Hematopoietic multipotent progenitor cell treated with erythropoietin and hydrocortisone succinate and interleukin-3 and kit ligand, for 17 days (in vitro differentiated cells): ENCODE results near the gene PPP1R12C.
"Not testable (repeated sequence)": the region's sequence is repeated elsewhere in the genome, so short reads cannot be mapped to it uniquely, and the experiment has no call there.

Experiments used
- DNase-seq: peaks from one replicate; pipeline ENCODE4 v3.0.0-alpha.2; 2015; ENCODE audit warnings: low spot score

Gene PPP1R12C

DNA sequence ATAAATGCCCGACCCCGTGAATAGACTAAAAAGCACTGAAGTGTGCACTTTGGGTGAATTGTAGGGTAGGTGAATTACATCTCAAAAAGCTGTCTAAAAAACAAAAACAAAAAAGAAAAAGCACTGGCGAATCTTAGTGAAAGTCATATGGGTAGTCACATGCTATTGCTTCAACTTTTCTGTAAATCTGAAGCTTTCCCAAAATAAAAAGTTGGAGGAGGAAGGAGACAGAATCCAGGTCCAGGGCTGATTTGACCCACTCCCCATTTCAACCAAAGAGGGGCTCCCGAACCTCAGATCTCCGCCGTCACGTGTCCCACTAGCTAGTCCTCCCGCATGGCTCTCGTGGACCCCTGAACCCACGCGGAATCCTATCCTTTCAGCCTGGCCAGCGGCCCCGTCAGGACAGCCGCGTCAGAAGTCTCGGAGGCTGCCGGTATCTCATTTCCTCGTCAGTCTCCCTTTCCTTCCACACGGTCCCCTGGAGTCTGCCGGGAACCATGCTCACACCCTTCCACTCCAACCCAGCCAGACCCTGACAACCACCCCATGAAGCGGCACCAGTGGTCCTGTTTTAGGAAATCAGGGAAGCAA, 6.1 kb downstream of the PPP1R12C start:
- no peak for DNase-seq

DNA sequence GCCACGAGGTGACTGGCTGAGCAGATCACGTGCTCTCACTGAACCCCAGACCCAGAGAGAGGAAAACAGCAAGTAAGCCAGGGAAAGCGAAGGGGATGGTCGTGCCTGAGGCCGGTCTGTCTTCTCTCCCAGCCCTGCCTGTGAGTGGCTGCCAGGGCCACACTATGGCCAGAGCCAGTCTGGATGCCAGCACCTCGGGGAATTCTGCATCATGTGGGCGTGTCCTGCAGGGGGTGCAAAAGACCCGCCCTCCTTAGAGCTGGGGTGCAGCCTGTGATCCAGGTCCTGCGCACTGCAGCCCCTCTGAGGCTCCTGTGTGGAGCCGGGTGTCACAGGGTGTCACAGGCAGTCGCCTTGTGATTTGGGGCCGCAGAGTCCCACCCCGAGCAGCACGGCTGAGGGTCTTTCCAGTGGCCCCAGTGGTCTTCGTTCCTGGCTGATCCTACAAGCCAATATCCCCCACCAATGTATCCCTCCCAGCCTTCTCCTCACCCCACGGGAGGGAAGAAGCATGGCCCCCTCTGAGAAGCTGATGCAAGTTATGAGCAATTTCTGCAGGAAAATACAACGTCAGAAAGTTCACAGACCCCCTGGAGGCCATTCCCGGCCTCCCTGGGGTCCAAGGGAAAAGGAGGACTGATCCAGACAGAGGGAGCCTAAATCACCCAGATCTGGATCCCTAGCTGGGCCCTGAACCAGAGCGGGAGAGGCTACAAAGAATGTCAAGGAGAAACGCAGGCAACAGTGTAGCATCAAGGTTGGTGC, 7.7 kb downstream of the PPP1R12C start:
- no peak for DNase-seq

GRCh38 chr19:55107252-55107651, 10.2 kb downstream of the PPP1R12C start:
- not testable (repeated sequence) for DNase-seq

GRCh38 chr19:55106591-55106990, 10.8 kb downstream of the PPP1R12C start:
- no peak for DNase-seq

DNA sequence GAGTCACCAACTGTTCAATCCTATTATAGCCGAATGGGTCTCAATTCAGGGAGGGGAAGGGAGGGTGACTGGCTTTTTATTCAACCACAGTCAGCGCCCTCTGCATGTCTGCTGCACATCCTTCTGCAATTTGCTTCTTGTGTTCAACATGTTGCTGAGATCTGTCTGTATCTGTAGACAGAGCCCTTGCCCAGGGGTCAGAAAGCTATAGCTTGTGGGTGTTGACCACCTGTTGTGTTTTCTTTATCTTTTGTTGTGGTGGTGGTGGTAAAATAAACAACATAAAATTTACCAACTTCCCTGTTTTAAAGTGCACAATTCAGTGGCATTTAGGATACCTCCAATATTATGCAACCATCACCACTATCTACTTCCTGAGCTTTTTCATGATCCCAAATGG, 12.2 kb downstream of the PPP1R12C start:
- no peak for DNase-seq

DNA sequence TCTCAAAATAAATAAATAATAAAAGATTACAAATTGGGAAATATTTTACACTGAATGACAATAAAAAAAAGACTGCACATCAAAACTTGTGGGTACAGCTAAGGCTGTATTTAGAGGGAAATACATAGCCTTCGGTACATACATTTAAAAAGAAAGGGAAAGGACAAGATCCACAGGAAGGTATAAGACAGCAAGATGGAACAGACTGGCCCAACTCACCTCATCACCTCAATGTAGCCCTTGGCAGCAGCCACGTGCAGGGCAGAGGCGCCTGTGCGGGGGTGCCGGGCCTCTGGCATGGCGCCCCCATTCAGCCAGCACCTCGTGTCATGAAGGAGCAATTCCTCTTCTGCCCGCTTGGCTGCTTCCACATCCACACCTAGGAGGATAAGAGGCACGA, 14.2 kb downstream of the PPP1R12C start:
- DNase-seq: no peak

- DNase-seq: no peak
Measured at GRCh38 chr19:55101261-55101660, 16.2 kb downstream of the PPP1R12C start.

GRCh38 chr19:55099557-55100506, 17.6 kb downstream of the PPP1R12C start:
- DNase-seq: no peak

DNA sequence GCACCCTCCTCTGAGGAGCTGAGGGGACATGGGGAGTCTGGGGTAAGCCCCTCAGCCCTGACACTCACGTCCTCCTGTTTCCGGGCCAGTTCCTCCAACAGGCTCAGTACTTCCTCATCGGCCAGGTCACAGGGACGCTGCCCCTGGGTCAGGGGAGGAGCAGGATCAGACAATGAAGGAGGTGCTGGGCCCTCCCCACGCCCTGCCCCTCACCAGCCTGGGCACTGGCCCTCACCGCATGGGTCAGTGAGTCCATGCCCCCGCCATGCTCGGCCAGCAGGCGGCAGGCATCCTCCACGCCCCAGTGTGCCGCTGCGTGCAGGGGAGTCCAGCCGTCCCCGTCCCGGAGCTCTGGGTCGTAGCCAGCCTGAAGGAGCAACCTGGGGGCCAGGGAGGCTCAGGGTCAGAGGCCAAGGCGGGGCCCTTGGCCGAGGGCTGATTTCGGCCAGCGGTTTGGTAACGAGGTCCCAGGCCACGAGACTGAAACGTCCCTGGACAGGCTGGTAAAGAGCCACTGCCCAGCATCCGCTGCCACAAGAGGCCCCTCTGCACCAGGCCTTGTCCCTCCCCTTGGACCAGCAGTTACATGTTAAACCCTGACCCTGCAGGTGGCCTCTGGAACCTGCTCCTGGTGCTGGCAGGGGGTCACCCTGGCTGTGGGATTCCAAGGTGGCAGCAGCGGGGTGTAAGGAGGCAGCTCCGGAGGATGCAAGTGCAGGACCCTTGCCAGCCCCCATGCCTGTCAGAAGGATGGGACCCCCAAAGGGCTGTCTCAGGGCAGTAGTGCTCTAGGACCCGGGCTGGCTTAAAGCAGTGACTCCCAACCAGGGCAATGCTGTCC, 18.5 kb downstream of the PPP1R12C start:
- DNase-seq: no peak

GRCh38 chr19:55097864-55098715, 19.3 kb downstream of the PPP1R12C start:
- no peak for DNase-seq

DNA sequence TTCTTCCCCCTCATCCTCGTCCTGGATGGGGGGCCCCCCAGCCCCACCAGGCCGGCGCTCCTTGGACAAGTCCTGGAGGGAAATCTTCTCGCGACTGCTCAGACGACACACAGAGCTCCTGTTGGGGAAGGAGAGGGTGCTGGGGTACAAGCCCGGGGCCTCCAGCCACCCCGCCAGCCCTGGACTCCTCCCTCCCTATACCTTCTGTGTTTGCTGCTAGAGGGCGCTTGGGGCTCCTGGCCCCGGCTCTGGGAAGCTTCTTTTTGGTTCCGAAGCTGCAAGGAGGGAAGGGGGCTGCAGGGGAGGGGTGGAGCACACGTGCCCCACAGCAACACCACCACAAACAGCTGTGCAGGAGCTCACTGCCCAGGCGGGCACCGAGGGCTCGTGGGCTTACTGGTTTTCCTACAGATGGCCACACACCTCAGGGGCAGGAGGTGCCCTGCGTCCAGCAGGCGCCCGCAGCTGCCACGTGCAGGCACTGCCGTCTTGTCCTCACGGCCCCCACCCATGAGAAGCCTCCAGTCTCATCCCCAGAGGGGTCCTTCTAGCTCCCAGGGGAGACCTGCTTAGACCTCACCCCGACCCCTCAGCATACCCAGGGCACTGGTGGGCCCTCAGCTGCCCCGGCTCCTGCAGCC, 21.3 kb downstream of the PPP1R12C start:
- DNase-seq: no peak

GRCh38 chr19:55095260-55096060, 22.0 kb downstream of the PPP1R12C start:
- no peak for DNase-seq

GRCh38 chr19:55094456-55095259, 22.8 kb downstream of the PPP1R12C start:
- no peak for DNase-seq

DNA sequence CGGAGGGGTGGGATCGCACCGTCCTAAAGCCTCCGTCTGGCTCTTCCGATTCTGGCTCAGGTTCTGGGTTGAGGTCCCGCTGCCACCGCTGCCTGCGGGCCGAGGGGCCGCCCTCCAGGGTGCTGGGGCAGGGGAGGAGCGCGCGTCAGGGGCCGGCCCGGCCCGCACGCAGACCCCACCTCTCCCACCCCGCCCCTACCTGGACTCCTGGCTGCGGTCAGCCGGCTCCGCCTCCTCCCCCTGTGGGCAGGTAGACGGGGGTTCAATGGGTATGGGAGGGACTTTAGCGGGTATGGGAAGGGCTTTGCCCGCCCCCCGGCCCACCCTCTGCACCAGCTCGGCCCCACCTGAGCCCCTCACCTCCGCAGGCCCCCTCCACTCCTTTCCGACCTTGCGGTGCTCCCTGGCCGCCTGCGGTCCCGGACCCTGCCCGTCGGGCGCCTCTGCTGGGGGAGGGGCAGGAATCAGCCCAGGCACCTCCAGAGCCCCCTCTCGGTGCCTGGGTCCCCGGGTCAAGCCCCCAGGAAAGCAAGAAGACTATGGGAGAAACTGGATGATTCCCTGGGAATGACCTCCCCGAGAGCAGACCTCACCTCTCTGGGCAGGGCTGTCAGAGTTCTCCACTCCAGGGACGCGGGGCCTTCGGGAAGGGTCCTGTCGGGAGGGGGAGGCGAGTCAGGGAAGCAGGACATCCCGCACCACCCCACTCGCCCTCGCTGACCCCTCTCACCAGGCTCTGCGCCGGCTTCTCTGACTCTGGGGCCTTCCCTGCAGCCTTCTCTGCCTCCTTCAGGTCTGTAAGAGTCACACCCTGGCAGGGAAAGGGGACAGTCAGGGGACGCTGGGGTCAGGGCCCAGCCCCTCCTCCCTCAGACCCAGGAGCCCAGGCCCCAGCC, 24.8 kb downstream of the PPP1R12C start:
- DNase-seq: no peak

DNA sequence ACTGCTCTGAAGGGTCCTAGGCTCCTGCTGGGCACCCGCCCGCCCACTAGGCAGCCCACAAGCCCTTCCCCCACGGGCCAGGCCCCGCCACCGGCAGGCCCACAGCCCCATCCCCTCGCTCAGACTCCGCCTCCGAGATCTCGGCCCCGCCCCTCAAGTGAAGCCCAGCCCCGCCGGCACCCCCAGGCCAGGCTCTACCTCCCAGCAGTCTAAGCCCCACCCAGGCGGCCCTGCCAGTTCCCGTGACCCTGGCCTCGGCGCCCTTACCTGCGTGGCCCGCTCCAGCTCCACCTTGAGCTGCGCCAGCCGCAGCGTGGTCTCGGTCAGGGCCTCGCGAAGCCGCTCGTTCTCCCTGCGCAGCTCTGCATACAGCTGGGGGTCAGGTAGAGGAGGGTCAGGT, 25.5 kb downstream of the PPP1R12C start:
- no peak for DNase-seq

- DNase-seq: no peak
Measured at GRCh38 chr19:55091126-55091910, 26.1 kb downstream of the PPP1R12C start.

DNA sequence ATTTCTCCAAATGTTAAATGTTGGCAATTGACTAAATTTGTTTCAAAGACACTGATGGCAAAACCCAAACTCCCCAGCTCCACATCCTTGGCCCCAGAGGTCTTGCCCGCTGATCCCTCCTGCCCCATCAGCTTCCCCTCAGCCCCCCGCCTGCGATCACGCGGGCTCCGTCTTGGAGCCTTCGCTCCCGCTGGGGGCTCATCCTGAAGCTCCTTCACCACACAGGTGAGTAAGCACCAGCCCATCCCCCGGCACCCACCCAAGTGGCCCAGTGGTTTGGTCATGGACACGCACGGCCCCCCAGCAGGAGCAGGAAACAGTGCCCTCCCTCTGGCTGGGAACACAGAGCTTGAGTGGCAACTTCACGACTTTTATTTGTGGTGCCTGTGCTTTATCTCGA, 26.9 kb downstream of the PPP1R12C start:
- DNase-seq: no peak
